HG03097 (cell line): Measurements from ENCODE around the gene DGCR6.
"Not testable (repeated sequence)": the region's sequence is repeated elsewhere in the genome, so short reads cannot be mapped to it uniquely, and the experiment has no call there.

ENCODE experiments used
- ATAC-seq: cut with Tn5 transposase; IDR thresholded peaks from one replicate; pipeline ENCODE4 v1.9.1; 2021; ENCODE audit not compliant: unreplicated experiment, low FRiP score

Gene DGCR6

DNA sequence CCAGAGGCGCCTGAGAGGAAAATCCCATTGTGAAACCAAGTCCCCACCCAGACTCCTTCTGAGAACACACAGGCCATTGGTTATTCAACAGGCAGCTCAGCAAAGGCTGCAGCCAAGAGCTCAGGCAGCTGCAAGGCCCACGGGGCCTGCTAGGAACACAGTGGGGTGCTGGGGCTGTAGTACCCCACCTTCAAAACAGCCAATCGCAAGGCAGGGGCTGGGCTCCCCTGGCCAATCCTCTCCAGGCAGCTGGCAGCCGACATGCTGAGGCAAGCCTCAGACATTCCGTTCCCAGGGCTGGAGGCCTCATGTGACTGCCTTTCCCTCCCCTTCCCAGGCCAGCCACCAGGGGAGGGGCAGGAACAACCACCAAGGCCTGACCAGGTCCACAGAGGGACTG, 23.3 kb downstream of the DGCR6 start:
- ATAC-seq = no peak

DNA sequence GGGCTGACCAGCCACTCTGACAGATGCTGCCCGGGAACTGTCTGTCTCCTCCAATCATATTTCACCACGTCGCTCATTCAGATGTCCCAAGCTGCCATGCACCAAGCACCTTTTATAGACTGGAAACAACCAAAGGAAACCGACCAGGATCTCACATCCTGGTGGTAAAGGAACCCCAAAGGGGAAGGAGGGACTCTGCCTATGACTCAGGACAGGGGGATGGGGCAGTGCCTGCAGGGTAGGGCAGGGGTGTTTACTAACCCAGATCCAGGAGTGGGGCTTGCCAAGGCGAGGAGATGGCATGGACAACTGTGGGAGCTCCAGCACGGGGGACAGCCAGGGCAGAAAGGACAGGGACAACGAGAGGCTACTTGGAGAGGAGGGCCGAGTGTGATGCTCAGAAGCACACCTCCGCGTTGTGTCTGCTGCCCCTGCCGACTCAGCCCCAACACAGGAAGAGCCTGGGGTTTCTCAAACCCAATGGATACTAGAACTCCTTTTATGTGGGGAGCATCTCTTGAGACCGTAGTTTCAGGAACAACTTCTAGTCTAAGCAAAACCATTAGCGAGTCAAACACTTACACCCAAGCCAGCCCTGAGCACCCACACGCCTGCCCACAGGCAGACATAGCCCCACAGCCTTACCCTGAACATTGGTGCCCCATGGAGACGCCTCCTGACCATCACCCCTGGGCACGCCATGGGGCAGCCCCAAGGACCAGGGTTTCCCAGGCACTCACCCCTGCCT, 26.0 kb downstream of the DGCR6 start:
- ATAC-seq = no peak

GRCh38 chr22:18933914-18934313, 27.8 kb downstream of the DGCR6 start:
- ATAC-seq = no peak

GRCh38 chr22:18934688-18935087, 28.6 kb downstream of the DGCR6 start:
- ATAC-seq = not testable (repeated sequence)

DNA sequence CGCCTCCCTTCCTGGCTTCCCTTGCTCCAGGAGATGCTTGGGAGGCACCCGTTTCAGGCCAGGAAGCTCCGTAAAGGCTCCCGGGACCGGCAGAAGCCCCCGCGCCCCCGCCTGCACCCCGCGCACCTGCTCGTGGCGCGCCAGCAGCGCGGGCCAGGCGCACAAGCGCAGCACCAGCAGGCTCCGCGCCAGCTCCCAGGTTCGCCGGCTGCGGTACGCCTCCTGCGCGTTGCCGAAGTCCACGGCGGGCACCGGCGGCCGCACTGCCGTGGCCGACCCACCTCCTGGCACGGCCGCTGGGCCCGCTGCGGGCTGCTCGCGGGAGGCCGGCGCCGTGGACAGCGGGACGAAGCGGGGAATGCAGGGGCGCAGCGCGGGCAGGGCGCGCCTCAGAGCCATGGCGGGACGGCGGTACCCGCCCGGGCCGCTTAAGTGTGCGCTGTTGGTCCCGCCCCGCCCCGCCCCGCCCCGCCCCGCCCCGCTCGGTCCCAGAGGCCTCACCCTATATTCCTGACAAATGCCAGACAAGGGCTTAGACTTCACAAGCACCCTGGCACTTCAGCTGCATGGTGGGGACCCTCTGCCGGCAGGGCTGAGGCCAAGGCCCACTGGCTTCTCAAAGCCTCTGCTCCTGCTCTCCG, 29.9 kb downstream of the DGCR6 start, which contains the start of gene PRODH:
Gene PRODH (minus strand): TSS at position 405 of the 641 bp plus-strand sequence. CDS start 6 bp downstream, at position 399.
- ATAC-seq = no peak

DNA sequence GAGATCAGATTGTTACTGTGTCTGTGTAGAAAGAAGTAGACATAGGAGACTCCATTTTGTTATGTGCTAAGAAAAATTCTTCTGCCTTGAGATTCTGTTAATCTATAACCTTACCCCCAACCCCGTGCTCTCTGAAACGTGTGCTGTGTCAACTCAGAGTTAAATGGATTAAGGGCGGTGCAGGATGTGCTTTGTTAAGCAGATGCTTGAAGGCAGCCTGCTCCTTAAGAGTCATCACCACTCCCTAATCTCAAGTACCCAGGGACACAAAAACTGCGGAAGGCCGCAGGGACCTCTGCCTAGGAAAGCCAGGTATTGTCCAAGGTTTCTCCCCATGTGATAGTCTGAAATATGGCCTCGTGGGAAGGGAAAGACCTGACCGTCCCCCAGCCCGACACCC, 32.6 kb downstream of the DGCR6 start:
- not testable (repeated sequence) for ATAC-seq

DNA sequence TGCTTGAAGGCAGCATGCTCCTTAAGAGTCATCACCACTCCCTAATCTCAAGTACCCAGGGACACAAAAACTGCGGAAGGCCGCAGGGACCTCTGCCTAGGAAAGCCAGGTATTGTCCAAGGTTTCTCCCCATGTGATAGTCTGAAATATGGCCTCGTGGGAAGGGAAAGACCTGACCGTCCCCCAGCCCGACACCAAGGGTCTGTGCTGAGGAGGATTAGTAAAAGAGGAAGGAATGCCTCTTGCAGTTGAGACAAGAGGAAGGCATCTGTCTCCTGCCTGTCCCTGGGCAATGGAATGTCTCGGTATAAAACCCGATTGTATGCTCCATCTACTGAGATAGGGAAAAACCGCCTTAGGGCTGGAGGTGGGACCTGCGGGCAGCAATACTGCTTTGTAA, 41.0 kb downstream of the DGCR6 start:
- not testable (repeated sequence) for ATAC-seq

DNA sequence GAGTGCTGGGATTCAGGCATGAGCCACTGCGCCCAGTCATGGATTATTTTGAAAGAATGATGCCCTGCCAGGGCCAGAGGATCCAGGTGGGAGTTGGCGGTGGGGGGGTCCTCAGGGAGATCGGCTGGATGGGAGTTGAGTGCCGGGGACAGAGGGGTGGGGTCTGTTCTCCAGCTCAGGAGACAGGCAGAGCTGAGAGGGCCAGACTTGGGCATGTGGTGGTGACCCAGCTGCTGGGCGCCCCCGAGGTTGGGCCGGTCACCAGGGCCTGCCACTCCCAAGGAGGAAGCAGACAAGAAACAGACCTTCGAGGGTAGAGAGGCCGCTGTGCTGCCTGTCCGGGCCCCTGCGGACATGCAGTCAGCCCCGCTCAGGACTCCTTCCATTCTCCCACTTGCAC, 41.8 kb downstream of the DGCR6 start:
- no peak for ATAC-seq

DNA sequence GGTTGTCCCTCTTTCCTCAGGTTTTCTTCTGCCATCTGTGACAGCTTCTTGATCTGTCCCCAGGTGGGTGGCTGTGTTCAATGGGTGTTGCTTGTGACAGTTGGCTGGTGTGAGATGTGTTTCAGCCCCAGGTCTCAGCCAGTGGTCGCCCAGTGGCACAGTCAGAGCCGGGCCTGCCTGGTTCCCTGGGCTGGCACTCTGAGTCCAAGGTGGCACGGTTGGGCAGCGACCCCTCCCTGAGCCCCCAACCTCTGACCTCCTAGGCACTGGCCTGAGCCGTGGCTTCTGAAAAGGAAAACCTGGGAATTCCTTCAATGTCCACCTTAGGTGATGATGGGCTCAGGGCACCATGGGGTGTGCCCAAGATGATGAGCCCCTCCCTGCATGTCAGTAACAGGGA, 44.0 kb downstream of the DGCR6 start:
- ATAC-seq = no peak

DNA sequence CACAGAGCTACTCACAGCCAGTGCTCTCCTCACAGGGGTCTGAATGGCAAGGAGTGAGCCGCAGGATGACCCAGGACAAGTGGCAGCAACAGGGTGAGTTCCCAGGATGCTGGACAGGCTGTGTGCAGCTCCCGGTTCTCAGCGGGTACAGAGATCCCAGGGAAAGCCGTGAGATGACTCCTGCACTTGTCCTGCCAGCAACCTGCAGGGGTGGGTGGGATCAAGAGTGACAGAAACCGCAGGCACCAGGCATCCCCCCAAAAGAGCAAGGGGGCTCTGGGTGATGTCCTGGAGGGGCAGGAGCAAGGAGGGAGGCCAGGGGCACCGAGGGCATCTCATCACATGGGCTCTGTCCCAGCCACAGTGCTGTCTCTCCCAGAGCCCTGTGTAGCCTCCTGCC, 45.9 kb downstream of the DGCR6 start:
- ATAC-seq = no peak

- not testable (repeated sequence) for ATAC-seq
These were observed 47.0 kb downstream of the DGCR6 start for GRCh38 chr22:18953128-18953527.

DNA sequence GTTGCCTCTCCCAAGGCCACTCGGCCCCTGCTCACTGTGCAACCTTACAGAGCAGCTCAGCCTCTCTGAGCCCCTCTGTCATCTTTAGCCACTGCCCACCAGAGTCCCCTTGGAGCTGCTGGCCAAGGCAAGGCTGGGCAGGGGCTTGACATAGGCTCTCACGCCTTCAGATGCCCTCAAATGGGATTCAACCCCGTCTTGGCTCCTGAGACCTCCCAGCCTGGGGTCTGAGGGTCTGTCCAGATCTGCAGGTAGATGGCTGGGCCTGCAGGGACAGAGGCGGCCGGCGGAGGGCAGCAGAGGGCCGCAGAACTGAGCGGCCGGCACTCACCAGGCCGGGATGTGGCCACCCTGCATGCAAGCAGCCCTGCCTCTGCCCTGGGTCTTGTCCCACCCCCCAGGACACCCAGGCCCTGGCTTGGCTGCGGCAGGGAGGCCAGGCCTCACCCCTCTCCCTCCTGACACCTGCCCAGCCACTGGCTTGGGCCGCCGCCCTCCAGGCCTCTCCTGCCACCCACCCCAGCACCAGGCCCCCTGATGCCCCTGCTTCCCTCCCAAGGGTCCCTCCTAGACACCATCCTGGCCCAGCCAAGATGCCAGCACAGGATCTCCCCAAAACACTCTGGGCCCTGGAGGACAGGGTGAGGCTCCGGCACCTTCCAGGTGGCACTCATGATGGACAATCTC, 48.3 kb downstream of the DGCR6 start:
- ATAC-seq = not testable (repeated sequence)

DNA sequence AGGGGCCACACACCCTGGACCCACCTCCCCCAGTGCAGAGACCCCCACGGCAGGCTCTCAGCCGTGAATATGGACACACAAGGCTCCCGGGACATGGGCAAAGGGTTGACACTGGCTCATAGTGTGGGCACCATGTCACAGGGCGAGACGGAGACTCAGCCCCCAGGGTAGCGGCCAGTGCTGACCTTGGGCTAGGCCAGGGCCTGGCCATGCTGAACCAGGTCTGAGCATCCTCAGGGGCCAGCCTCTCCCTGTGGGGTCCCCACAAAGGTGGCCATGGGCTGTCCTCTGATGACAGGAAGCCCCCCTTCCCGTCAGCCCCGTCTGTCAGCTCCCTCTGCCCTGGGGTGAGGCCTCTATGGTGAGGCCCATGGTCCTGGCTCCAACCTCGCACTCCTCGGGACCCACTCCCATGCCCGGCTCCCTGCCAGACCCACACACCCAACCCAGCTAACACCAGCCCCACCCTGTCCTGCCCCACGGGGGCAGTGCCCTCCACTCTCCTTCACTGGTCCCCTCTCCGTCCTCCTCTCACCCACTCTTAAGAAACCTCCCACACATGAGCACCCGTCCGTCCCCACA, 49.0 kb downstream of the DGCR6 start:
- no peak for ATAC-seq

DNA sequence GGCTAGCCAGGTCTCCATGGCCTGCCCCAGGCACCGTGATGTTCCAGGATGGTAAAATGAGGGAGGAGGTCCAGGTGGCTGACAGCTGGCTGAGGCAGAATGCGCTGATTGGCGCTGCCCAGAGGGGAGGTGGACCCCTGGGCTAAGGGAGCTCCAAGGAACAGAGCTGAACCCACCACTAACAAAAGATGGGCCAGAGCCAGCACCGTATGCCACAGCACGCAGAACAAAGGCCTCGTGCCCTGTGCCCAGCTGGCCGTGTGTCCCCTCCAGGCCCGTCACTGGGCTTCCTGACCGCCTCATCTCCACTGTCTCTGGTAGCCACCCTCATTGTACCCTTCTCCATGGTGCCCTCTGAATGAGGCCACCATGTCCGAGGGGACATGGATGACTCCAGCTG, 49.6 kb downstream of the DGCR6 start:
- ATAC-seq = no peak

DNA sequence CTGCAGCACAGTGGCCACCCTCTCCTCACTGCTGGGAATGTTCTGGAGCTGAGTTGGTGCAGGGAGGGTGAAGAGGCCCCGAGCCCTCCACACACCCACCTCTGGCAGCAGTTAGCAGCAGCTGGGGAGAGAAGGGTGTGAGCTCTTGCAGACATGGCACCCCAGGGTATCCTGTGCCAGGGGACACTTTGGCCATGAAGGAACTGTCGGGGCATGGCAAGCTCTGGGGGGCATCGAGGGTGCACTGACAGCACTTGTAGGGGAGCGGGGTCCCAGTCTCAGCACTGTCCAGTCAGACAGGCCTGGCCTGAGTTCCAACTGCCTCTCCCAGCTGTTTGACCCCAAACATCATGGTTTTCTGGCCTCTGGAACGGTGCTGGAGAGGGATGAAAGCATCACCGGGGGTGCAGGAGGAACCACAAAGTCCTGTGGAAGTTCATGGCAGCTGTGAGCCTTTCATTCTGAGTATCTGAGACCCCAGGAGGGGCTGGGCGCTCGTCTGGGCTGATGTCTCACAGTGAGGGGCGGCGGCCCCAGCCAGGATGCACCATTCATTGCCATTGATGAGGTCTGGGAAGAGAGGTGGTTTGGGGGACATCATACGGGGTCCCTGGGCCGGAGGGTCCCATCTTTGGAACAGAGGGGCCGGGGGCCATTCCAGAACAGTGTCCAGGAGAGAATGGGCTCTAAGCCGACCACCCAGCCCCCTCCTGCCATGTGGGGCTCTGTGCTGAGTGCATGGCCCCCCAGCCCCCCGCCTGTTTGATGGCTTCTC, 50.2 kb downstream of the DGCR6 start:
- ATAC-seq = not testable (repeated sequence)

DNA sequence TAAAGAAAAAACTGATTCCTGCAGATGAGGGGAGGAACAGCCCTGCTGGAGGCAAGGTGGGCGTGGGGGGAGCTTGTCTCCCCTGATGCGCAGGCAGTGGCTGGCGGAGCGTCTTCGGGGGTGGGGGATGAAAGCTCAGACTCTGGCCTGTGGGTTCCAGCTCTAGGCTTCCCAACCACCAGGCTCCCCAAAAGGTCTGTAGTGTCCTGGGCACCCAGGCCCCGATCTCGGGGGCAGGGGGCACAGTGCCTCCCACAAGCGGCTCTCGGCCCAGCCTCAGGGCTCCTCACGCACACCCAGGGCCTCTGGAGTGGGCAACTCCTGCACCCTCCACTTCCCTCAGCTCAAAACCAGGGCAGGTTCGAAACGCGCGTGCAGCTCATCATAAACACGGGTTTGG, 50.8 kb downstream of the DGCR6 start:
- not testable (repeated sequence) for ATAC-seq

DNA sequence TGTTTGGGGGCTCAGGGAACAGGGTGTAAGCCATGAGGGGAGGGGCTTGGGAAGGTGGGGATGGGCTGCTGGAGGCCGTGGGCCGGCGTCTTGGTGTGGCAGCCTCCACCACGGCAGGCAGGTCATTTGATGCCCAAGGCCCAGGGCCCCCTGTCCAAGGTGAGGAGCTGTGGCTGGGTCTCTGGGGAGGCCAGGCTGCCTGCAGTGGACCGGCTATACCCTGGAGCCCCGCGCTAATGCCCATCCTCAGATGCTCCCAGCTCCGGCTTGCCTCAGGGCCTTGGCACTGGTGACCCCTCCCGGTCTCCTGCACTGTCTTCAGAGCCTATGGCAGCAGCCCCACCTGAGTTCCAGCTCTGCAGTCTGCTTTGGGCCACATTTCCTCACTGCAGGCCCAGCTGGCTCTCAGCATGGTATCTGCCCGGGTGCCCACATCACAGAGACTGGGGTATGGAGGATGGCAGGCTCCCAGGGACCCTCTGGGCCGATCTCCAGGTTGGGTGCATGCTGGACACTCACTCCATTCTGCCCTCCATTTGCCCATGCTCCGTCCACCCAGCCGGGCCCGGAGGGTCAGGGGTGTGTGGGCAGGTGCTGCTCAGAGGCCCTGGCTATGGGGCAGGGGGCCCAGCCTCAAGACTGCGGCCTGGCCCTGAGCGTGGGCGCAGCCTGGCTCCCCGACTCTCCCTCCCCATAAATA, 51.7 kb downstream of the DGCR6 start:
- not testable (repeated sequence) for ATAC-seq

GRCh38 chr22:18958321-18958705, 52.2 kb downstream of the DGCR6 start:
- ATAC-seq = not testable (repeated sequence)

DNA sequence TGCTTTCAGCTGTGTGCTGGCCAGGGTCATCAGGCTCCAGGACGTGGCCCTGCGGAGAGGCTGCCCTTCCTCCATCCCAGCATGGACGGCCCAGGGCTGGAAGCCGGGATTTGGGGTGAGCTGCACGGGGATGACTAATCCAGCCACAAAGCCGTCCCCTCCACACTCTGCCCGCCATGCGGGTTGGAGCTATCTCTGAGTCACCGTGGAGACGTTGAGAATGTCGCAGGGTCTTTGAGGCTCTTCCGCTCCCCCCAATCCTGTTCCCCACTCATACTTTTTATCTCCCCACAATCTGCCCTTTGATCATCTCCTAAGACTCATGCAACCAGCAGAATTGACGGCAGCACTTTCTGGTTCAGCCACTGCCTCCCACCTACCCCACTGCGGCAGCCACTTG, 52.6 kb downstream of the DGCR6 start:
- ATAC-seq = not testable (repeated sequence)

- not testable (repeated sequence) for ATAC-seq
These were observed 53.1 kb downstream of the DGCR6 start for GRCh38 chr22:18959266-18959665.
